D341Med (cell line): ENCODE measurements around the gene BACE1.
"Not testable (repeated sequence)": the region's sequence is repeated elsewhere in the genome, so short reads cannot be mapped to it uniquely, and the experiment has no call there.

Experiments
- DNase-seq: peaks from one replicate; pipeline ENCODE4 v3.0.0; 2012; ENCODE audit warnings: low spot score

The BACE1 gene

GRCh38 chr11:117273550-117274289, 42.3 kb downstream of the BACE1 start:
- no peak for DNase-seq

- DNase-seq: not testable (repeated sequence)
Measured at GRCh38 chr11:117272175-117272574, 43.9 kb downstream of the BACE1 start.

- no peak for DNase-seq
Measured at GRCh38 chr11:117271208-117271607, 44.8 kb downstream of the BACE1 start.

GRCh38 chr11:117269856-117270255, 46.2 kb downstream of the BACE1 start:
- DNase-seq: no peak

- no peak for DNase-seq
Measured at GRCh38 chr11:117265745-117266144, 50.3 kb downstream of the BACE1 start.

GRCh38 chr11:117264624-117265323, 51.3 kb downstream of the BACE1 start:
- not testable (repeated sequence) for DNase-seq

GRCh38 chr11:117259417-117259816, 56.6 kb downstream of the BACE1 start:
- DNase-seq: no peak

GRCh38 chr11:117258576-117258975, 57.5 kb downstream of the BACE1 start:
- no peak for DNase-seq

GRCh38 chr11:117256573-117256972, 59.5 kb downstream of the BACE1 start:
- no peak for DNase-seq

- no peak for DNase-seq
Measured at GRCh38 chr11:117255966-117256365, 60.1 kb downstream of the BACE1 start.

- DNase-seq: no peak
Measured at GRCh38 chr11:117251506-117251905, 64.5 kb downstream of the BACE1 start.

- no peak for DNase-seq
Measured at GRCh38 chr11:117249571-117249970, 66.5 kb downstream of the BACE1 start.

- DNase-seq: no peak
Measured at GRCh38 chr11:117248341-117248740, 67.7 kb downstream of the BACE1 start.

- DNase-seq: no peak
Measured at GRCh38 chr11:117239295-117239694, 76.8 kb downstream of the BACE1 start.

GRCh38 chr11:117238221-117238620, 77.8 kb downstream of the BACE1 start:
- no peak for DNase-seq
